ENCODE measurements around the gene MAF.
A peak's percentile ranks its signal among the peaks of the same experiment; 100 is the strongest.

Gene MAF

GRCh38 chr16:79600638-79601091, at the start of gene MAF:
Gene MAF, minus strand, starts transcription at chr16:79600737. Its CDS starts 835 bp downstream, at chr16:79599902.
- TF ChIP-seq GATA1 (IDR thresholded peaks at IDR 0.05; ENCODE audit: low read depth, low read length) (no peak), POLR2A (IDR thresholded peaks at IDR 0.05; ENCODE audit: low read length) (no peak)
- peak; percentile 12 to 18 for DNase-seq

- no peak for DNase-seq
- TF ChIP-seq GATA1 (IDR thresholded peaks at IDR 0.05; ENCODE audit: low read depth, low read length) (no peak), POLR2A (IDR thresholded peaks at IDR 0.05; ENCODE audit: low read length) (no peak)
Measured at GRCh38 chr16:79648826-79649225, 48.3 kb upstream of the MAF start.

- no peak for TF ChIP-seq GATA1 (IDR thresholded peaks at IDR 0.05; ENCODE audit: low read depth, low read length)
- DNase-seq: no peak
Measured at GRCh38 chr16:79647586-79647985, 47.0 kb upstream of the MAF start.

- DNase-seq: no peak
- TF ChIP-seq GATA1 (IDR thresholded peaks at IDR 0.05; ENCODE audit: low read depth, low read length) (no peak), POLR2A (IDR thresholded peaks at IDR 0.05; ENCODE audit: low read length) (no peak)
Measured at GRCh38 chr16:79645701-79646100, 45.2 kb upstream of the MAF start.

GRCh38 chr16:79644971-79645667, 44.6 kb upstream of the MAF start:
- DNase-seq: no peak
- TF ChIP-seq GATA1 (IDR thresholded peaks at IDR 0.05; ENCODE audit: low read depth, low read length) (no peak), POLR2A (IDR thresholded peaks at IDR 0.05; ENCODE audit: low read length) (no peak)

- no peak for DNase-seq
- TF ChIP-seq GATA1 (IDR thresholded peaks at IDR 0.05; ENCODE audit: low read depth, low read length): no peak
- TF ChIP-seq POLR2A (IDR thresholded peaks at IDR 0.05; ENCODE audit: low read length): no peak
Measured at GRCh38 chr16:79642652-79643051, 42.1 kb upstream of the MAF start.

GRCh38 chr16:79640513-79641360, 40.2 kb upstream of the MAF start:
- DNase-seq: no peak

GRCh38 chr16:79639576-79640311, 39.2 kb upstream of the MAF start:
- TF ChIP-seq POLR2A (IDR thresholded peaks at IDR 0.05; ENCODE audit: low read length) (no peak), GATA1 (IDR thresholded peaks at IDR 0.05; ENCODE audit: low read depth, low read length) (no peak)
- no peak for DNase-seq

More at GRCh38 chr16:79640513-79641360, 40.2 kb upstream of the MAF start:
- TF ChIP-seq POLR2A (IDR thresholded peaks at IDR 0.05; ENCODE audit: low read length) (no peak), GATA1 (IDR thresholded peaks at IDR 0.05; ENCODE audit: low read depth, low read length) (no peak)

GRCh38 chr16:79638386-79638785, 37.8 kb upstream of the MAF start:
- no peak for TF ChIP-seq GATA1 (IDR thresholded peaks at IDR 0.05; ENCODE audit: low read depth, low read length)
- no peak for TF ChIP-seq POLR2A (IDR thresholded peaks at IDR 0.05; ENCODE audit: low read length)
- no peak for DNase-seq

GRCh38 chr16:79635488-79635887, 35.0 kb upstream of the MAF start:
- TF ChIP-seq POLR2A (IDR thresholded peaks at IDR 0.05; ENCODE audit: low read length): no peak
- no peak for TF ChIP-seq GATA1 (IDR thresholded peaks at IDR 0.05; ENCODE audit: low read depth, low read length)
- no peak for DNase-seq

GRCh38 chr16:79634298-79634697, 33.8 kb upstream of the MAF start:
- DNase-seq: no peak
- no peak for TF ChIP-seq GATA1 (IDR thresholded peaks at IDR 0.05; ENCODE audit: low read depth, low read length)
- no peak for TF ChIP-seq POLR2A (IDR thresholded peaks at IDR 0.05; ENCODE audit: low read length)

GRCh38 chr16:79632289-79632688, 31.8 kb upstream of the MAF start:
- no peak for TF ChIP-seq GATA1 (IDR thresholded peaks at IDR 0.05; ENCODE audit: low read depth, low read length)
- TF ChIP-seq POLR2A (IDR thresholded peaks at IDR 0.05; ENCODE audit: low read length): no peak
- DNase-seq: no peak

- no peak for TF ChIP-seq POLR2A (IDR thresholded peaks at IDR 0.05; ENCODE audit: low read length)
- TF ChIP-seq GATA1 (IDR thresholded peaks at IDR 0.05; ENCODE audit: low read depth, low read length): no peak
- DNase-seq: no peak
Measured at GRCh38 chr16:79628988-79629387, 28.5 kb upstream of the MAF start.

- no peak for TF ChIP-seq POLR2A (IDR thresholded peaks at IDR 0.05; ENCODE audit: low read length)
- TF ChIP-seq GATA1 (IDR thresholded peaks at IDR 0.05; ENCODE audit: low read depth, low read length): no peak
- DNase-seq: no peak
Measured at GRCh38 chr16:79628501-79628975, 28.0 kb upstream of the MAF start.
